Activated B cell treated with CpG ODN at 0.5 μM for 24 hours (primary cell): ENCODE measurements around the gene HUS1B. TPM values are rescaled to one million over a fixed set of nuclear protein-coding genes. Genes with fewer than 3 reads are reported as not detected.

Experiments
- ATAC-seq: fragments of 200-7000 bp; cut with Tn5 transposase; one replicate; pipeline ENCODE4 v1.10.0; 2021; ENCODE audit warnings: low read depth, mild to moderate bottlenecking, moderate library complexity
- CTCF ChIA-PET: fragments of 350-600 bp; sonication (Branson Sonifier 250); formaldehyde crosslinking; loops from one replicate; lab custom pipeline; 2021; ENCODE audit warnings: antibody characterized with exemption; lab: Charles Lee
- POLR2A ChIA-PET: fragments of 350-600 bp; sonication (Branson Sonifier 250); formaldehyde crosslinking; loops from one replicate; lab custom pipeline; 2021; ENCODE audit warnings: antibody characterized with exemption; lab: Charles Lee
- DNase-seq: peaks from one replicate; pipeline ENCODE4 v3.0.0; 2022
- H3K27ac Mint-ChIP-seq: one replicate; pipeline ENCODE4 v1.8.0; 2020; ENCODE audit warnings: mixed read lengths
- H3K27me3 Mint-ChIP-seq: one replicate; pipeline ENCODE4 v1.8.0; 2021; ENCODE audit warnings: mixed read lengths
- H3K36me3 Mint-ChIP-seq: one replicate; pipeline ENCODE4 v1.8.0; 2021; ENCODE audit warnings: low read depth, mixed read lengths
- H3K4me1 Mint-ChIP-seq: one replicate; pipeline ENCODE4 v1.8.0; 2021; ENCODE audit warnings: mixed read lengths
- H3K4me3 Mint-ChIP-seq: one replicate; pipeline ENCODE4 v1.8.0; 2020; ENCODE audit warnings: mild to moderate bottlenecking, mixed read lengths
- H3K9me3 Mint-ChIP-seq: one replicate; pipeline ENCODE4 v1.8.0; 2020; ENCODE audit warnings: mixed read lengths
- intact Hi-C: fragments of 100-400 bp; cut with micrococcal nuclease; formaldehyde crosslinking; loops from one replicate; pipeline ENCODE4 v1.15.1; 2024
- total RNA-seq: library from RNA; stranded (reverse); gene quantifications from 2 replicates; pipeline ENCODE4 v1.2.3, GENCODE V29; 2022
- TF ChIP-seq, protein P1 (sequence below): fragments of 200-600 bp; IDR thresholded peaks from one replicate; pipeline ENCODE4 v1.8.0; 2022; ENCODE audit warnings: antibody characterized with exemption, mild to moderate bottlenecking

HUS1B gene
- total RNA-seq, 1 donor from 2014 or later: 2.7 TPM

GRCh38 chr6:657743-658142 is 843 bp upstream of the HUS1B start:
- Mint-ChIP-seq H3K27ac (no peak overlapping the region), H3K36me3 (peaks cover 31% of the 10 kb centered on the region), H3K4me3 (no peak overlapping the region), H3K4me1 (peaks cover 43% of the 10 kb centered on the region), H3K9me3 (peaks cover 2% of the 10 kb centered on the region), H3K27me3 (no peaks in the 10 kb centered on the region)
- intact Hi-C loops: no loop called here
- POLR2A ChIA-PET: no interaction called here
- CTCF ChIA-PET: no interaction called here
- no peak for ATAC-seq
- DNase-seq: no peak
- TF ChIP-seq, protein P1, sequence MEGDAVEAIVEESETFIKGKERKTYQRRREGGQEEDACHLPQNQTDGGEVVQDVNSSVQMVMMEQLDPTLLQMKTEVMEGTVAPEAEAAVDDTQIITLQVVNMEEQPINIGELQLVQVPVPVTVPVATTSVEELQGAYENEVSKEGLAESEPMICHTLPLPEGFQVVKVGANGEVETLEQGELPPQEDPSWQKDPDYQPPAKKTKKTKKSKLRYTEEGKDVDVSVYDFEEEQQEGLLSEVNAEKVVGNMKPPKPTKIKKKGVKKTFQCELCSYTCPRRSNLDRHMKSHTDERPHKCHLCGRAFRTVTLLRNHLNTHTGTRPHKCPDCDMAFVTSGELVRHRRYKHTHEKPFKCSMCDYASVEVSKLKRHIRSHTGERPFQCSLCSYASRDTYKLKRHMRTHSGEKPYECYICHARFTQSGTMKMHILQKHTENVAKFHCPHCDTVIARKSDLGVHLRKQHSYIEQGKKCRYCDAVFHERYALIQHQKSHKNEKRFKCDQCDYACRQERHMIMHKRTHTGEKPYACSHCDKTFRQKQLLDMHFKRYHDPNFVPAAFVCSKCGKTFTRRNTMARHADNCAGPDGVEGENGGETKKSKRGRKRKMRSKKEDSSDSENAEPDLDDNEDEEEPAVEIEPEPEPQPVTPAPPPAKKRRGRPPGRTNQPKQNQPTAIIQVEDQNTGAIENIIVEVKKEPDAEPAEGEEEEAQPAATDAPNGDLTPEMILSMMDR: no peak

GRCh38 chr6:654136-654535 is 2.8 kb downstream of the HUS1B start:
- POLR2A ChIA-PET: no interaction called here
- H3K4me3 Mint-ChIP-seq: no peak overlapping the region
- peaks cover 10% of the 10 kb centered on the region for H3K4me1 Mint-ChIP-seq
- no peak overlapping the region for H3K27ac Mint-ChIP-seq
- TF ChIP-seq, protein P1: no peak
- H3K36me3 Mint-ChIP-seq: peaks cover 28% of the 10 kb centered on the region
- no peak for ATAC-seq
- no peak for DNase-seq
- intact Hi-C loops: no loop called here
- CTCF ChIA-PET: interaction anchor here (1.3 kb wide), 1 partner anchor 61 kb away, joined by 4 read pairs; no protein-coding TSS in a partner anchor
- peaks cover 2% of the 10 kb centered on the region for H3K9me3 Mint-ChIP-seq
- no peaks in the 10 kb centered on the region for H3K27me3 Mint-ChIP-seq

GRCh38 chr6:652865-653264 is 4.0 kb downstream of the HUS1B start:
- POLR2A ChIA-PET: interaction anchor here (0.8 kb wide), 1 partner anchor 1410 kb away, joined by 3 read pairs; no protein-coding TSS in a partner anchor
- intact Hi-C loops: no loop called here
- DNase-seq: no peak
- CTCF ChIA-PET: interaction anchor here (1.3 kb wide), 1 partner anchor 60 kb away, joined by 4 read pairs; no protein-coding TSS in a partner anchor
- Mint-ChIP-seq H3K27ac (no peak overlapping the region), H3K36me3 (peaks cover 29% of the 10 kb centered on the region), H3K4me3 (no peak overlapping the region), H3K27me3 (no peaks in the 10 kb centered on the region), H3K9me3 (peaks cover 2% of the 10 kb centered on the region), H3K4me1 (peaks cover 4% of the 10 kb centered on the region)
- no peak for ATAC-seq
- TF ChIP-seq, protein P1: no peak

- no peak for DNase-seq
- Mint-ChIP-seq H3K9me3 (peaks cover 2% of the 10 kb centered on the region), H3K27me3 (no peaks in the 10 kb centered on the region), H3K4me3 (no peak overlapping the region), H3K36me3 (peaks cover 18% of the 10 kb centered on the region), H3K4me1 (peaks cover 7% of the 10 kb centered on the region), H3K27ac (no peak overlapping the region)
- ChIA-PET CTCF (no interaction called here), POLR2A (no interaction called here)
- no peak for ATAC-seq
- intact Hi-C loops: no loop called here
- TF ChIP-seq, protein P1: no peak
These were observed 6.8 kb downstream of the HUS1B start for GRCh38 chr6:650098-650497.

DNA sequence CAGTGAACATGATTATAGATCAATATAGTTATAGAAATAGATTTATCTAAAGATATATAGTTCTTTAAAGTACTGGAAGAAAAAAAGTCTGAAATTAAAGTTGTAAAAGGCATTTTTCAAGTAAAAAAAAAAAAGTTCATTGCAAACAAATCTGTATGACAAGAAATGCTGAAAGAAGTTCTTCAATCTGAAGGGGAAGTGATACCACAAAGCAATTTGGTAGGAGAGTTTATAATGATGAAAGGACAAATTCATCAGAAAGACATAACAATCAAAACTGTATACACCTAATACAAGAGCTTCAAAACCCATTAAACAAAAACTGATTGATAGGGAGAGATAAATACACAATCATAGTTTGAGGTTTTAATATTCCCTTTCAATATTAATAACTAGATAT is 14.1 kb downstream of the HUS1B start:
- peaks cover 9% of the 10 kb centered on the region for H3K36me3 Mint-ChIP-seq
- peaks cover 5% of the 10 kb centered on the region for H3K9me3 Mint-ChIP-seq
- intact Hi-C loops: no loop called here
- TF ChIP-seq, protein P1: no peak
- POLR2A ChIA-PET: no interaction called here
- no peak for DNase-seq
- H3K27me3 Mint-ChIP-seq: no peaks in the 10 kb centered on the region
- H3K27ac Mint-ChIP-seq: no peak overlapping the region
- CTCF ChIA-PET: no interaction called here
- H3K4me3 Mint-ChIP-seq: no peak overlapping the region
- no peak for ATAC-seq
- H3K4me1 Mint-ChIP-seq: peaks cover 33% of the 10 kb centered on the region
